GM12875 (cell line): ENCODE measurements around the gene RHOF.
A peak's percentile ranks its signal among the peaks of the same experiment; 100 is the strongest.

Experiments
- H3K4me3 ChIP-seq: one replicate; pipeline ENCODE4 v1.5.1; 2011; ENCODE audit warnings: low read depth, low read length, control low read depth
- CTCF ChIP-seq: IDR thresholded peaks from 2 replicates; pipeline ENCODE4 v1.5.1; 2011; ENCODE audit warnings: low read depth, mild to moderate bottlenecking, control low read depth, inconsistent platforms, low read length, moderate library complexity, borderline replicate concordance; ENCODE audit not compliant: insufficient read depth

RHOF gene

GRCh38 chr12:121793440-121793837, at the start of gene RHOF:
Gene RHOF, minus strand, starts transcription at chr12:121793688. Its CDS starts 55 bp downstream, at chr12:121793633.
- no peak for TF ChIP-seq CTCF
- peak within 1 kb of the TSS; percentile 95 for H3K4me3 ChIP-seq

DNA sequence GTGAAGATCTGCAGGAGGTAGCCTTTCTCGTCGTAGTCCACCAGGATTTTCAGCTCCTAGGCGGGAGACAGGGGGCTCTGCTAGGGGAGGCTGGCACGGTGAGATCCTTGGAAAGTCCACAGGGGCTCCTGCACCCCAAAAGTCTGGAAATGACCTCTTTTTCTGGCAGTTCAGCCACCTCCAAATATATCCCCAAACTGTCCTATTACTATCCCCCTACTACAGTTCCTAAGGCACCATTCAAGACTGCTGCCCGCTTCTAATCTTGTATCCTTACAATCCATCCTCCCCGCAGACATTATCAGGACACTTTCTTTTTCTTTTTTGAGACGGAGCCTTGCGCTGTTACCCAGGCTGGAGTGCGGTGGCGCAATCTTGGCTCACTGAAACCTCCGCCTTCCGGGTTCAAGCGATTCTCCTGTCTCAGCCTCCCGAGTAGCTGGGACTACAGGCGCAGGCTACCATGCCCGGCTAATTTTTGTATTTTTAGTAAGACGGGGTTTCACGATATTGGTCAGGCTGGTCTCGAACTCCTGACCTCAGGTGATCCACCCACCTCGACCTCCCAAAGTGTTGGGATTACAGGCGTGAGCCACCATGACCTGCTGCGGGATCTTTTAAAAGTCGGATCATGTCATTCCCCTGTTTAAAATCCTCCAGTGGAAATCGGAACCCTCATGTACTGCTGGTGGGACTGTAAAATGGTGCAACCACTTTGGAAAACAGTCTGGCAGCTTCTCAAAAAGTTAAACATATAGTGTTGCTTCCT, 46.7 kb upstream of the RHOF start:
- peak overlapping the region; percentile 78 for H3K4me3 ChIP-seq
- TF ChIP-seq CTCF, result no peak

DNA sequence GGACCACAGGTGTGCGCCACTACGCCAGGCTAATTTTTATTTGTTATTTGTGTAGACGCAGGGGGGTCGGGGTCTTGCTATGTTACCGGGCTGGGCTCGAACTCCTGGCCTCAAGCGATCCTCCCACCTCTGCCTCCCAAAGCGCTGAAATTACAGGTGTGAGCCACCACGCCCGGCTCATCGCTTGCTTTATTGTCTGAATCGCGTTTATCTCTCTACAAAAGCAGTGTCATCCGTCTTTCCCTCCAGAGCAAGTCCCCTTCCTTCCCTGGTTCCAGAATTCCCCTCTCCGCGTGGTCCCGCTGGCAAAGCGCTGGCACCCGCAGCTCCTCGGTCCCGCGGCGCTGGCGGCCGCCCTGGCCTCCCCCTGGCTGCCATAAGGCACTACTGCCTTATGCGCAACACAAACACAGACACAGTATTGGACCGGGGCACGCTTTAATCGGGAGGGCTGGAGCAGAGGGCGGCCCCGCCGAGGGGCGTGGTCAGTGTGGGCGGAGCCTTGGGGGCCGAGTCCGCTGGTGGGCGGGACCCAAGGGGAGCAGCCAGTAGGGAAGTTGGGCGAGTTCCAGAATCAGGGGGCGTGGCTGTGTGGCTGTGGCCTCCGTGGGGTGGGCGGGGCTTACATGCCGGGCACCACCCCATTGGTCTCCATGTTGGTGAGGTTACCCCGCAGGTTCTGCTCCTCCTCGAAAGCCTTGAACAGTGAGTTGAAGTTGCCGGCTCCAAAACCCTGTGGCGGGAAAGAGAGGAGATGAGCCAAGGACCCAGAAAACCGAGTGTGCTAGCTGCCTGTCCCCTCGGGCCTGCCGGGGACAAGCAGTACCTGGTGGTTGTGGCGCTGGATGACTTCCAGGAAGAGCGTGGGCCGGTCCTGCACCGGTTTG, 45.9 kb upstream of the RHOF start:
- H3K4me3 ChIP-seq, result peak overlapping the region; percentile 78
- TF ChIP-seq CTCF, result peak; percentile 24; the same call in 1 of the 2 replicates

GRCh38 chr12:121838126-121838525, 44.6 kb upstream of the RHOF start:
- no peak for TF ChIP-seq CTCF
- H3K4me3 ChIP-seq, result no peak overlapping the region

DNA sequence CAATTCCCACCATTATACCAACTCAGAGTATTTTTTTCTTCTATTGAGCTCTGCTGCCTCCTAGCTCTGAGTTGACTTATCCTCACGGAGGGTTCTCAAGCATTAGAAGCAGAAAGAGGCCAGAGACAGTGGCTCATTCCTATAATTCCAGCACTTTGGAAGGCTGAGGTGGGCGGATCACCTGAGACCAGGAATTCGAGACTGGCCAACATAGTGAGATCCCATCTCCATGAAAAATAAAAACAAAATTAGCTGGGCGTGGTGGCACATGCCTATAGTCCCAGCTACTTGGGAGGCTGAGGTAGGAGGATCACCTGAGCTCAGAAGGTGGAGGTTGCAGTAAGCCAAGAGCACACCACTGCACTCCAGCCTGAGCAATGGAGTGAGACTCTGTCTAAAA, 44.2 kb upstream of the RHOF start:
- no peak for TF ChIP-seq CTCF

GRCh38 chr12:121831571-121832245, 38.2 kb upstream of the RHOF start:
- TF ChIP-seq CTCF, result no peak
- no peak overlapping the region for H3K4me3 ChIP-seq

More for the DNA sequence above, 44.2 kb upstream of the RHOF start:
- H3K4me3 ChIP-seq, result no peak overlapping the region
